Endometrium (tissue), 2 donors: ENCODE data around the gene NTN5.

ENCODE experiments used
- FAIRE-seq: peaks from 2 replicates; lab custom pipeline; 2012; peaks lifted over from hg19 to GRCh38; lab: Jason Lieb, UNC
- donor health status: control.
- donor health status: control.

The NTN5 gene

GRCh38 chr19:48614436-48615230, 58.2 kb downstream of the NTN5 start, which contains the start of gene FAM83E:
FAM83E (minus strand) TSS chr19:48615076; CDS start chr19:48613372, 1,704 bp downstream.
- no peak for FAIRE-seq

- FAIRE-seq = no peak
Measured at GRCh38 chr19:48613852-48614435, 58.9 kb downstream of the NTN5 start.

GRCh38 chr19:48613024-48613851, 59.6 kb downstream of the NTN5 start:
- no peak for FAIRE-seq

GRCh38 chr19:48611872-48612271, 60.9 kb downstream of the NTN5 start:
- no peak for FAIRE-seq
